Middle frontal gyrus (tissue), 1 donor: ENCODE results near the gene KDELR3.

Experiments used
- DNase-seq: peaks from one replicate; pipeline ENCODE4 v3.0.0-alpha.2; 2015; ENCODE audit warnings: low spot score; ENCODE audit errors: extremely low spot score

The KDELR3 gene

DNA sequence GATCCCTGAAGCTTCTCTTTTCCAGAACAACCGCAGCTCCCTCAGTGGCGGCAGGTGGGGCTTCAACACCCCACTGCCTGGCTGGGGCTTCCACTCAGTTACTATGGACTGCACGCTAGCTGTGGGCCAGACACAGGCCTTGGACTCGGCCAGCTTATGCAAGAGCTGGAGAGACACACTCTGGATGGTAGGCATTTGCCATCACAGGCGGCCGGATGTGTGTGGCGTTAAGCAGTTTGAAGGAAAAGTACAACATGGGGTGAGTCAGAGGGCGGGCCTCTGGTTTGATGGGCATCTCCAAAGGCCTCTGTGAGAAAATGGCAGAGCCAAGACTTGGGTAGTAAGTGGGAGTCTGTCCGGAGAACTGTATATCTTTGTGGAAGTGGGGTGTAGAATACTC is 30.5 kb upstream of the KDELR3 start:
- DNase-seq = no peak

DNA sequence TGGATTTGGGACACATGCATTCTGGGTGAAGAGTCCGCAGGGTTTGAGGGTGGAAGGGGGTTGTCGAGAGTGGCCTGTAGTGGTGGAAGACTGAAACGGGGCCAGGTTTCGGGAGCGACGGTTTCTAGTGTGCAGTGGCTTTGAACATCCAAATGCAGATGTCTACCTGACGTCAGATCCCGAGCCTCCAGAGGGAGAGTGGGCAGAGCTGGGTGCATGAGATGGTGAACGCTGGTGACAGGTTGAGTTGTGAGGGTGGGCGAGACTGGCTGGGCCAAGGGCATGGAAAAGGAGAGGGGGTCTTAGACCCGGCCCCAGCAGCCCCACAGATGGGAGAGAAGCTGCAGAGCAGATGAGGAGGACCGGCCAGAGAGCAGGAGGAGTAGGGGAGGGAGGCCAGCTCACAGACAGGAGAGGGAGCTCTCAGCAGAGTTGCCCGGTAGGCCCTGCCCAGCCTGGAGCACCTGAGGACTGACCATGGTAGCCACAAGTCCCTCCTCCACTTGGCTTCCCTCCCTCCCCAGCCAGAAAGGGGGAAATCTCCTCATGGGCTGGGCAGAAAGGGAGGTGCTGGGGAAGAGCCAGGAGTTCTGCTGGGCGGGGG is 27.0 kb upstream of the KDELR3 start:
- no peak for DNase-seq

DNA sequence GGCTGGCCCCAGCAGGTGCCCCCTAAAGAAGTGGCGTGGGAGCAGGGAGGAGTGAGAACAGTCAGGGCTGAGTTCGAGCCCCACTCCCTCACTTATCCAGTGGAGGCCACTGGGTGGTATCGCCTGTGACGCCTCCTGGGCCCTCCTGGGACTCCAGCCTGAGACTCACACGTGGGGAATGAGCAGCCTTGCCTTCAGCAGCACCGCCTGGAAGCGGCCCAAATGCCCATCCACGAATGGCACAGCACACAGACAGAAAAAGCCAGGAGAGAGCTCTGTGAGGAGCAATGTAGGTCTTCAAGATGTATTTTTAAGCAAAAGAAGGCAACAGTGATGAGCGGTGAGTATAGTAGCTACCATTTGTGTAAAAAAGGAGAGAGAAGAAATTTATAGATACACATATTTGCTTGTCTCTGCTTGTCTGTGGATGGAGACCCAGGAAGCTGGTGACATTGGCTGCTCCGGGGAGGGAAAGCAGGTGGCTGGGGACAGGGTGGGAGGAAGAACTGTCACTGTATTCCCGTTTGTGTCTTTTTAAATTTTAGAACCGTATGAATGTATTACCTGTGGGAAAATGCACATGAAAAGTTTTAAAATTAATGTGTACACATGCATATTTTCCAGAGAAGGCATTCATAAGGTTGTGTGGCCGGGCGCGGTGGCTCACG is 26.1 kb upstream of the KDELR3 start:
- DNase-seq = no peak

DNA sequence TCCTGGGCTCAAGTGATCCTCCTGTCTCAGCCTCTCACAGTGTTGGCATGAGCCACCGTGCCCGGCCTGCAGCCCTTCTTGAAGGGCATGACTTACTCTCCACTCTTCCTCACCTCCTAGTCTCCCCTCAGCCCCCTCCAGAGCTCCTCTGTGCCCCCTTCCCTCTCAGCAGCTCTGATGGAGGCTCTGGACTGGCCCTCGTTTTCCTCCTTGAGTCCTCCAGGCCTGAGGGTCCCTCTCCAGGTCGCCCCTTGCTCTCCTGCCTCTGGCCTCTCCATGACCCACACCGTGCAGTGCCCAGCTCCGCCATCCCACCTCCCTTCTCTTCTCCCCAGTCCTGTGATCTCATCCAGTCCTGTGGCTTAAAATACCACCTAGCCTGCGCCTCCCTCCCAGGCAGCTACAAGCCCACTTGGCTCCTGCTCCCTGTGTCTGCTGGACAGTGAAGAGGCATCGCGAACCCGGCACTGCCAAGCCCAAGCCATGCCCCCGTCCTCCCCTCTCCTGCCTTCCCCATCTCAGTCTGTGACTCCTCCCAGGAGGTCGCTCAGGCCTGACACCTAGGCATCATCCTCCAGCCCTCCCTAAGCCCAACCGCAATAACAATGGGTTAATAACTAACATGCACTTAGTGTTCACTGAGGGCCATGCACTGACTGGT is 24.8 kb upstream of the KDELR3 start:
- no peak for DNase-seq

DNA sequence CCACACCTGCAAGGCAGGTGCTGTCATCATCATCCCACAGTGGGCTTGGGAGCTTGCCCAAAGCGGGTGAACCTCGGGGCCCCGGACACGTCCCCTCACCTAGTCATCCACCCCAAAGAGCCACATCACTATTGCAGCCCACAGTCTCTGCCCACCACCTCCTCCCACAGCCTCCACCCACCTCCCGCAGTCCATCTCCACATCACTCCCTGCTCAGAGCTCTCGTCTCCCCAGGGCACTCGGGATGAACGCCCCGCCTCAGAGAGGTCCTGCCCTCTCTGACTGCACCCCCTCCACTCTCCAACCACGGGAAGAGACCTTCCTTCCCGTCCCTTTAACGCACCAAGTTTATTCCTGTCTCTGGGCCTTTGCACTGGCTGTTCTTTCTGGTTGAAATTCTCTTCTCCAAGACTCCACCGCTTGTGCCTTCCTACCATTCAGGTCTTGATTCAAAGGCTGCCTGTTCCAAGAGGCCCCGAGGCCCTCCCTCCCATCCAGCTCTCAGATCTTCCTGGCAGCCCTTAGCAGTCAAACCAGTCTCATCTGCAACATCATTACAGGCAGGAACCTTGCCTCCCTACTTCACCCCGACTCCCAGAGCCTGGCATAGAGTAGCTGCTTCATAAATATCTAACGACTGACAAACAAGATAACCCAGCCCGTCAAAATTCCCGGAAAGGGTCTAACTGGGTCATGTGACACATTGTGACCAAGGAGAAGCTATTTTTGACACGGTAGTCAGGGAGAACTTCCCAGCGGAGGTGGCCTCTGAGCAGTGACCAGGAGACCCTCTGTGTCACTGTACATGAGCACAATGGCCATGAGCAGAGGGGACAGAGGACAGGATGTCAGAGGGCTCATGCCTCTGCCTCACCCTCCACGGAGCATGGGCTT is 24.0 kb upstream of the KDELR3 start:
- DNase-seq = no peak

DNA sequence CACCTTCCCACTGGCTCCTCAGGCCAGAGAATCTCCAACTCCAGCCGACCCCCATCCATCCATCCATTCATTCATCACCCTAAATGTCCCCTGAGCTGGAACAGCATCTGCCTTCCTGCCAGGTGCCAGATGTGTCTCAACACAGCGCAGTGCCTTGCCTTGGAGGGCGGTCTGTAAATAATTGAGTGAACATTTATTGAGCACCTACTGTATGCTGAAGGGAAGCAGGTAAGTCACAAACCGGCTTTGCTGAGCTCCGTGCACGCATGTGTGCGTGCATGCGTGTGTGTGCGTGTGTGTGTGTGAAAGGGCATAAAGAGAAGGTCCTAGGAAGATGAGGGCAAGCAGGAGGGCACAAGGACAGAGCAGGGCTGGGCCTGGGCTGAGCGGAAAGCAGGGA is 23.1 kb upstream of the KDELR3 start:
- no peak for DNase-seq

DNA sequence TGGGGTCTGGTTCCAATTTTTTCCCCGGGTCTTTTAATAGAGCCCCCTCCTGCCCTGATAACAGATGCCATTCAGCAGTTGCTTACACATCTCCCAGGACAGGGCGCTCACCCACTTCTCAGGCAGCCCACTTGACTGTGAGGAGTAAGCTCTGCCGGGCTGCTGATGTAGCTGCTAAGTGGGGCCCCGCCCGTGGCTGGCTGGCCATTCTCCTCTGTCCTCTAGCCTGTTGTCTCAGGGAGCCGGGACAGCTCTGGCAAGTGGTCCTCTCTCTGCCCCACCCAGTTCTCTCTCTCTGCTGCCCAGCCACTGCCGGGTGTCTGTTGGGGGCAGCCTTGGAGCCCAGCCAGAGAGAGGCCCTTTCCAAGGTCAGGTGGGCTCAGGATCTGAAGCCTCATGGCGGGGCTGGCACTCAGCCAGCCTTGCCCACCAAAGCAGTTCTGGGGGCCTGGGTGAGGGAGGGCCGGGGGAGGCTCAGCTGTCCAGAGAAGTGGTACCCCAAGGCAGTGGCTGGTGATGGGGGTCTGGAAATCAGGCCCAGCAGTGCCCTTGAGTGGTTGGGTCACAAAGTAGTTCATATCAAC is 21.8 kb upstream of the KDELR3 start:
- no peak for DNase-seq

DNA sequence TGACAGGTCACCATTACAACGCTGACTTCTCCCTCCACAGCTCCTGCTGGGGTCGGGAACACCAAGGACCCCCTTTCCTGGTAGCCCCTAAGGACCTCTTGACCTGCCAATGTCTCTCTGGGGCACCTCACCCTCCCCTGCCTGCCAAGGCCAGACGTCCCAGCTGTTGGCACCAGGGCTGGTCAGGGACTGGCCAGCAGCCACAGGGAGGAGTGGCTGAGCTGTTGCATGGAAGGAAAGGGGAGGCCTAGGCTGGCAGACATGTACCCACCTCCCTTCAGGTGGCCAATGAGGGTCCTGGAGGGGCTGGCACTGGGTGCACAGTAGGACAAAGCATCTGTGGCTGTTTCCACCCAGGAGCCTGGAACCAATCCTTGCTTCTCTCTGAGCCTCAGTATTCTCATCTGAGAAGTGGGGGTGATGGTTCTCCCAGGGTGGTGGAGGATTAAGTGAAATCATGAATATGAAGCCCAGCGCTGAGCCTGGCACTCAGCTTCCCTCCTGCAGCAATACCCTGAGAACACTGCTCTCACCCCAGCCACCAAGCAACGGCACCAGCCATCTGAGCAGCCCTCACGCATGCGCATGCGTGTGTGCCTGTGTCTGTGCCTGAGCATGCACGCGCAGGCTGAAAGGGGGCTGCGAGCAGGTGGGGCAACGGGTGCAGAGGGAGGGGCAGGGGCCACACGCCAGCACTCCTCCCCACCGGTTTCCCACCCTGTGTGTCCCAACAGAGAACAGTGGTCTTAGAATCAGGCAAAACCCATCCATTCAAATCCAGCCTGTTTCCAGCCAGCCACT is 18.8 kb upstream of the KDELR3 start:
- no peak for DNase-seq

DNA sequence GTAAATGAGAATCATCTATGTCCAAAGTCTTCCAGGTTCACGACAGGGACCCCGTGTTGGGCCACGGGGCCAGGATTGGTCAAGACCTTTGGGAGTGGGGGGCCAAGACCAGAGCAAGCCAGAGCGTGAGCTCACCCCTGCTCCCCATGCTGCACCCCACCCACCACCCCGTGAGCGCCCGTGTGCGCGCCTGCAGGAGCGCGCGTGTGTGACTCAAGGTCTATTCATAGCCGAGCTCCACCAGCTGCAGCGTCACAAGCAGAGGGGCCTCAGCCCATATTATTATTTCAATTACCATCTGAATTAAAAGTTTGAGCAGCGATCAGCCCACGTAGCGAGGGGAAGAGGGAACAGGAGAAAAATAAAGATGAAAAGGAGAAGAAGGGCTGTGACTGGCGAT is 18.1 kb upstream of the KDELR3 start:
- no peak for DNase-seq

DNA sequence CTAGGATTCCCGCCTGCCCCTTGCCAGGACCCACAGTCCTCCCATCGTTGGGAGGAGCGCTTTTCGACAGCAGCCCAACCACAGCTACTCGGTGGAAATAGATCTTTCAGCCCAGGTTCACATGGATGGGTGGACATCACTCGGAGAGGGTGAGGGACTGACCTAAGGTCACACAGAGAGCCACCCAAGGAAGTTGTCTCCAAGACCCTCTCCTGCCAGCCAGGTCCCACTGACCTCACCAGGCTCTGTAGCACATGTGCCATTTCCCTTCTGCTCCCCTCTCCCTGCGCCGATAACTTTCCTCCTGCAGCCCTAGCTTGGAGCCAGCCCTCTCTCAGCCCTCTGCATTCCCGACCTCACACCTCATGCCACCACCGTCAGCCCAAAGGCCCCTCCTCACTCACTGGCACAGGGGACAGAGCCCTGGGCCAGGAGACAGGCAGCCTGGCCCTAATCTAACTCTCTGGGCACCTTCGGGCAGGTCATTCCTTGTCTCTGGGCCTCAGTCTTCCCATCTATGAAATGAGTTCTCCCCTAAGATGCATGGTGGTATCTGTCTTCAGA is 17.6 kb upstream of the KDELR3 start:
- no peak for DNase-seq

DNA sequence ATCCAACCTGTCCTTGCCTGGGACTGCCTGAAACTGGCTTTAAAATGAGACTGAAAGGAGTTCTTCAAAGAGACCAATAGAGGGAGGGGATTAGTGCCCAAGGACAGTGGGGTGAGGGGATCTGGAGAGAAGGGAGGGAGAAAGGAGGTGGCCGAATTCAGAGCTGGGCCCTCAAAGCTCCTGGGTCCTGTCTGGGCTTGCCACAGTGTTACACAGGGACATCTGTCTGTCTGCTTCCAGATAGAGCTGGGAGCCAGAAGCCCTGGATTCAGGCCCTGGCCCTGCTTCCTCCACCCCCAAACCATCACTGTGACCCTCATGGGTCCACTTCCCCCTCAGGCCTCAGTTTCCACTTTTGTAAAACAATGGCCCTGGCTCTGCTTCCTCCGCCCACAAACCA is 16.5 kb upstream of the KDELR3 start:
- DNase-seq = no peak

DNA sequence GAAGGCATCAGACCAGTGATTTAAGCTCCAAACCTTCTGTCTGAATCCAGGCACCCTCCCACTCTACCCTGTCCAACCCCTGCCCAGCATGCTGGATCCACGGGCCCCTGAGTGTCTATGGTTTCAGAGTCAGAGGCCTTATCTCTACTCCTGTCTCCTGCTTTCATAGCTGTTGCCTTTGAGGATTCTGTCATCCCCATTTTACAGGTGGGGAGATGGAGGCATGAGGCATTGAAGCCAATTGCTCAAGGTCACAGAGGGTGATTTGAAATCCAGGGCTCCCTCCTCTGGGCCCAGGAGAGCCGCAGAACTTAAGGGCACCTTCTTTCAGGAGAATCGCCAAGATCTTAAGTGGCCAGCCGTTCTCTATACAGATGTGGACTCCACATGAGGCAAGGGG is 16.0 kb upstream of the KDELR3 start:
- DNase-seq = no peak

DNA sequence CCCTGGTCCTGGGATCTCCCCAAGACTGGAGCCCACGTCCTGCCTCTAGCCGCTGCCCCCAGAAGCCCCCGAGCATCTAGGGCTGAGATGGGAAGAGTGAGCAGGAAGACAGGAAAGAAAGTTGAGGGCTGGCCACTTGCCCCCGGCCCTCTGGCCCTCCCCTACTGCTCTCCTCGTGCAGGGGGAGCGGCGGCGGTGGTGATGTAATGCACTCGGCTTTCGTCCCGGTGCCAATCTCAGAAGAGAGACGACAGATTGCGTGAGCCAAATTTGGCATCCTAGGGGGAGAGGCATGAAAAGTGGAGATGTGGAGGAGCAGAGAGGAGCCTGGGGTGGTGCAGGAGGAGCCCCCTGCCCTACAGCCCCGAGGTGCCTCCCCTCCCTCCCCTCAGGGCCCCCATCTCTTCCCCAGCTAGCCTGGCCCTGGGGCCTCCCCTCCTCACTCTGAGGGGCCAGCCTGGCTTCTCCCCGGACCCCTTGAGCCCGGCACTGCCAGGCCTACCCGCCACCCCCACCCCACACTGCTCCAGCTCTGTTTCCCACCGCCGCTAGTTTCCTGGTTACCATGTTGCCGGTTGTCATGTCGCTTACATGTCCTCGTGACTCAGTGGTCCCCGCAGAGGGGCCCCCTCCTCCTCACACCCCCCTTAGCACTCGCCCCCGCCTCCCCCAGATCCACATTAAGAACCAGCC is 15.4 kb upstream of the KDELR3 start:
- DNase-seq = no peak

DNA sequence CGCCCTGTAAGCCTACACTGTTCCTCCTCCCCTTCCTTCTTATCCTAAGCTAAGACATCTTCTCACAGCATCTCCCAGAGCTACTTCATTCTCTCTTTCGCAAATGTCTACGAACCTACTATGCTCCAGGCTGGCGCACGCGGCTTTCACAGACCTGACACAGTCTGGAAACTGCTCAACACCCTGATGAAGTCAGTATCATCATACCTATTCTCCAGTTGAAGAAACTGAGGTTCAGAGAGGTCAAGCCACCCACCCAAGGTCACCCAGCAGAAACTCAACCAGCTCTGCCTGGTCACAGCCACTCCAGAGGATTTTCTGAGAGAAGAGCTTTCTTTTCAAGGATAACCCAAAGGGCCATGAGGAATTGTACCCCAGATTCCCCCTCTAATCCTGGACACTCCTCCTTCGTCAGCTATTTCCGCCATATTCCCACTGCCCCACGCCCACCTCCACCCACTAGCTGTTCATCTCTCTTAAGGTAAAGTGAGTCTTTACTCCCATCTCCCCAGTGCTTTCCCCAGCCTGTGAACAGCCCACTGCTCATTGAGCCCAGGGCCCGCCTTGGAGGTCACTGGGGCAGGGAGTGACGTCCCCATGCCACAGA is 14.7 kb upstream of the KDELR3 start:
- no peak for DNase-seq

DNA sequence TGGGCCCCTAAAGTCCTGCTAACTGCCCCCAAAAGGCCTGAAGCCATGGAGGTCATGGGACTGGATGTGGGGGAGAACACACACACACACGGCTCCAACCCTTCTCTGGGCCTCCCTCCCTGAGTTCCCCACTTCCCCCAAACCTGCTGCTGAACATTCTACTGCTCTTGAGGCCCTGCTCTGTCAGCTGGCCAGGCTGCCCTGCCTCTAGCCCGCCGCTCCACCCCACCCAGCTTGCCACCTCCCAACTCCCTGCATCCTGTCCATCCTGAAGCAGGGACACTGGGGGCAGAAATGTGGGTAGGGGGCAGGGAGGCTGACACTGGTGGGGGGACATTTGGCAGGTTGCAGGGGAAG is 13.9 kb upstream of the KDELR3 start:
- no peak for DNase-seq

DNA sequence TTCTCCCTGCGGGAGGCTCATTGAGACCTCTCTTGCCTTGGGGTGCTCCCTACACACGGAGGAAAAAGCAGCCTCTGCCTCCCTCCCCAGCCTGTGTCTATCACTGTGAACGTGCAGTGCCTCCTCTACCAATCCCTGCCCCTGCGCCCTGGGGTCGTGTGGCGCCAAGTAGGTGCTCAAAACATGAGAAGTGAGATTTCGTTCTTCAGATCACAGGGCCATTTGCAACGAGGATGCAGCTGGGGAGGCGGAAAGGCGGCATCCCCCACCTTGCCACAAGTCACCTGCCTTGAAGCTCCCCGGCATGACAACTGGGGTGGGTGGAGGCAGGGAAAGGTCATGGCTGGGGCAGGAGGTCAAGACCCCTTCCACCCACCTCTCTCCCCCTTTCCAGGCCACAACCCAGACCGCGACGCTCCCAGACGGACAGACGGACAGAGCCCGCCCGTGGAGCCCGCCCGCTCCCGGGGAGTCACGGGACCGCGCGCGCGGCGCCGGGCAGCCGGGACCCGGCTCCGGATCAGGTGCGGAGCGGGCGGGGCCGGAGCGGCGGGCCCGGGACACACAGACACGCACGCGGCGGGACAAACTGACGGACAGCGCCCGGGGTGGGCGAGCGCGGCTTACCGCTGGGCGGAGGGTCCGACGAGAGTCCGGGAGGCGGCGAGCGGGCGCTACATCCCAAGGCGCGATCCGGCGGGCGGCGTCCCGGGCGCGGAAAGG is 13.4 kb upstream of the KDELR3 start:
- no peak for DNase-seq

DNA sequence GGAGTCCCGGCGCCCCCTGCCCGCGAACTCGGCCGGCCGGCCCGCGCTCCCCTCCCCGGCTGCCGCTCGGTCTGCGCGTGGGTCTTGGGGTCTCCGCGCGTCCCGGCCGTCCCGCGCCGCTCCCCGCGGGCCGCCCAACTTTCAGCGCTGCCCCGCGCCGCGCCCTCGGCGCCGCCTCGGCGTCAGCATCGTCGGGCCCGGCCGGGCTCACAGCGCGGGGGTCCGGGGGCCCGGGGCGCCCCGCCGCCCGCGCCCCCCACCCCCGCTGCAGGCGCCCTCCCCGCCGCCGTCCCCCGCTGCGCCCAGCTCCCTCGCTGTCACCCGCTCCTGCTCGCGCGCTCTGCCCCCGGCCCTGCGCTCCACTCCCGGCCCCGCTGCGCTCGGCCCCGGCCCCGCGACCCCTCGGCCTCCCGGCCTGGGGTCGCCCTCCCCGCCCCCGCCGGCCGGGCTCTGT is 12.8 kb upstream of the KDELR3 start, which contains the start of gene KCNJ4:
TSS of gene KCNJ4 (minus strand) at position 124 of the 454 bp plus-strand sequence. CDS start 27,067 bp downstream, outside the sequence.
- no peak for DNase-seq

DNA sequence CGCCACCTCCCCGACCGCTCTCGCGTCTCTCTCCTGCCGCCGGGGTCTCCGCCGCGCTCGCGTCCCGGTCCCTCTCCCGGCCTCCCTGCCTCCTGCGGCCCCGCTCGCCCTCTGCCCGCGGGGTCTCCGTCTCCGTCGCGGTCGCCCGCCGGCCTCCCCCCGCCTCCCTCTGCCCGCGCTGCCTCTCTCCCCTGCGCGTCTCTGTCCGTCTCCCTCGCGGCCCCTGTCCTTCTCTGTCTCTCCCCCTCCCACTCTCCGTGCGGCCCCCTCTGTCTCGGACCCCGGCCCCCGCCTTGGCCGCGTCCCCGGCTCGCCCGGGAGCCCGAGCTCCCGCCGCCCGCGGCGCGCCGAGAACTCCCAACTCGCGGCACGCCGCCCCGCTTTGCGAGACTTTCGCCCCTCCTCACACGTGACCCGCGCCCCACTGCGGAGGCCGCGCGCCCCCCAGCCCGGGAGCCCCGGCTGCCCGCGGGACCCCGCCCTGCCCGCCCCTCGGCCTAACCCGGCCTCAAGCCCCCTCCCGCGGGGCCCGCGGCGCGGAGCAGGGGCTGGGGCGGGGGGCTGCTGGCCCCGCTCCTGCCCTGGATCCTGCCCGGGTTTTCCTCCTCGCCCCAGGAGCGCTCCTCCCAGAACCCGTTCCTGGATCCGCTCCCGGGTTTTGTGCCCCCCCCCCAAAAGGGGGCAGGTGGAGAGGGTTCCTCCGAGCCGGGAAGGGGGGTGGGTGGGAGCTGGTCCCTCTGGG is 12.2 kb upstream of the KDELR3 start:
- DNase-seq = no peak
